Measurements from ENCODE around the gene WASF1.
A peak's percentile ranks its signal among the peaks of the same experiment; 100 is the strongest.

WASF1 gene

GRCh38 chr6:110179406-110180227 is at the start of gene WASF1:
Gene WASF1, minus strand, starts transcription at chr6:110179670. Its CDS starts 52,069 bp downstream, at chr6:110127601.
- DNase-seq (ENCODE audit: low read depth in 2 of 2) = peak; percentile 77 to 82

- no peak for DNase-seq (ENCODE audit: low read depth in 2 of 2)
Observed at GRCh38 chr6:110226261-110226660, 46.8 kb upstream of the WASF1 start.

DNA sequence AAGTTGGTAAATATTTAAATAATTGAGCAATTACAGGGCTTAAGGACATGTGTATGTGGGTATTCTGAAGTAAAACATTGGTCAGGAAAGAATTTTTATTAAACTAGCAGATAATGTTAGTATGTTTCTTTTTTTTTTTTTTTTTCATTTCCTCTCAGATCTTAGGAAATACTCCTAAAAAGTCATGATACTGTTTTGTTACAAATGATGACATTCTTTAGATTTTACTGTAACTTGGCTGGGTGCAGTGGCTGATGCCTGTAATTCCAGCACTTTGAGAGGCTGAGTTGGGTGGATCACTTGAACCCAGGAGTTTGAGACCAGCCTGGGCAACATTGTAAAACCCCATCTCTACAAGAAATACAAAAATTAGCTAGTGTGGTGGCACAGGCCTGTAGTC is 42.3 kb upstream of the WASF1 start:
- no peak for DNase-seq (ENCODE audit: low read depth in 2 of 2)

- DNase-seq (ENCODE audit: low read depth in 2 of 2) = no peak
Observed at GRCh38 chr6:110217266-110217665, 37.8 kb upstream of the WASF1 start.

- no peak for DNase-seq (ENCODE audit: low read depth in 2 of 2)
Observed at GRCh38 chr6:110216140-110216539, 36.7 kb upstream of the WASF1 start.

- DNase-seq (ENCODE audit: low read depth in 2 of 2) = no peak
Observed at GRCh38 chr6:110214338-110214737, 34.9 kb upstream of the WASF1 start.

GRCh38 chr6:110211753-110212152 is 32.3 kb upstream of the WASF1 start:
- DNase-seq (ENCODE audit: low read depth in 2 of 2) = no peak

DNA sequence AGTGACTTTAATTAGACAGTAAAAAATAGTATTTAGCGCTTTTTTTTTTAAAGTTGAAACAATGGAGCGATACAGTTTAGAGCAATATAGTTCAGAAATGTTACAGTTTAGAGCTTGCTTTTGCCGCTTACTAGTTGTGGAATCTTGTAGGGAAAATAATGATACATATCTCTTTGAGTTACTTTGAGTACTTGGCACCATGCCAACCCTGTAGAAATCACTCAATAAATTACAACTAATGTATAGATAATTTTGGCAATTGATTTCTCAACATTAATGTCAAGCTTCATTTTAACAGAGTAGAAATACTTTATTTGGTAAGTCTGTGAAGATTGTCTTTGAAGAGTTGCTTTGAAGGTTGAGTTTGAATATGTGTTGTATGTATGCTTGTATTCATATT is 28.2 kb upstream of the WASF1 start:
- no peak for DNase-seq (ENCODE audit: low read depth in 2 of 2)

GRCh38 chr6:110201151-110201884 is 21.8 kb upstream of the WASF1 start:
- DNase-seq (ENCODE audit: low read depth in 2 of 2) = no peak

DNA sequence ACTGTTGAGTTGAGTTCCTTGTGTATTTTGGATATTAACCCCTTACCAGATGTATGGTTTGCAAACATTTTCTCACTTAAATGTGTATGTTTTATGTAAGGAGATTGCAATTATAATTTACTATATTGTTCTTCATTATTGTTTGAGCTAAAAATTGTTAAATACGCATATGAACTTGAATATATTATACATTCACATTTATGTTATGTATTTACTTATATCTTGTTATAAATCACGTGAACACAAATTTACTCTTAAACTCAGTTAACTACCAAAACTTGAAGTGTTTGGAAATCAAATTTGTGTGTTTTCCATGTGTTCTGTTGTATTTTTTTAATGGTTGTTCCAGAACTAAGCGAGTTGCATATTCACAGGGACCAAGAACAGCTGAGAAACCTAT is 19.1 kb upstream of the WASF1 start:
- no peak for DNase-seq (ENCODE audit: low read depth in 2 of 2)

DNA sequence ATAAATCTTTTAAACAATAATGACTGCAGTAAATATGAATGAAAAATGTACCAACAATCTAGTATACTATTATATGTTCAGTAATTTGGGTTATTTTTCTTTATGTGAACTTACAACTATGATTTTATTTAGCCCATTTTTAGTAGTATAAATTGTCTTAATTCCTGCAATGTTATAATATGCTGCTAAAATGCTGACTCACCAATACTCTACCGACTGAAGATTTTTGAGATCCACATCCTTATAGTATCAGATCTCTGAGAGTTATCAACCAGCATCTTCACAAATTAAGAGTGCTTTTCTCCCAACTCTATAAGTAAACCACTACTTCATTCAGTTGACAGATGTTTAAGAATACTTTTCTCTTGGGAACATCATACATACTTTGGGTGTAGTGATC is 17.4 kb upstream of the WASF1 start:
- no peak for DNase-seq (ENCODE audit: low read depth in 2 of 2)

- DNase-seq (ENCODE audit: low read depth in 2 of 2) = no peak
Observed at GRCh38 chr6:110195639-110196038, 16.2 kb upstream of the WASF1 start.

- DNase-seq (ENCODE audit: low read depth in 2 of 2) = no peak
Observed at GRCh38 chr6:110191477-110191876, 12.0 kb upstream of the WASF1 start.

GRCh38 chr6:110190726-110191125 is 11.3 kb upstream of the WASF1 start:
- DNase-seq (ENCODE audit: low read depth in 2 of 2) = no peak

- DNase-seq (ENCODE audit: low read depth in 2 of 2) = no peak
Observed at GRCh38 chr6:110188791-110189190, 9.3 kb upstream of the WASF1 start.

DNA sequence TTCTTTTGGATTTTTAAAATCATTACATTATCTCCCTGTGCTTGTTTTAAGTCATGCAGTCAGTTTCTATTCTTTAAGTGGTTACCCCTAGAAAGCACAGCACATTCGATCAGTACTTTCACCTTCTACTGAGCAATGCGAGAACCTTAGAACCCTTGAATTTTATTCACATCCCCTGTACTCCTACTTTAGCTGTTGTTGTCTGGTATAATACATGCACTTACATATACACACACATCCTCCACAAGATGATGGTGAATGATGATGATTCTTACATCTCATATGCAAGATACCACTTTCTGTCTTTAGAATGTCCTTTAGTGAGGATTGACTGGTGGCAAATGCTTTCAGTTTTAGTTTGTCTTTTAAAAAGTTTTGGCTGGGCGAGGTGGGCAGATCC is 6.4 kb upstream of the WASF1 start:
- DNase-seq (ENCODE audit: low read depth in 2 of 2) = no peak

DNA sequence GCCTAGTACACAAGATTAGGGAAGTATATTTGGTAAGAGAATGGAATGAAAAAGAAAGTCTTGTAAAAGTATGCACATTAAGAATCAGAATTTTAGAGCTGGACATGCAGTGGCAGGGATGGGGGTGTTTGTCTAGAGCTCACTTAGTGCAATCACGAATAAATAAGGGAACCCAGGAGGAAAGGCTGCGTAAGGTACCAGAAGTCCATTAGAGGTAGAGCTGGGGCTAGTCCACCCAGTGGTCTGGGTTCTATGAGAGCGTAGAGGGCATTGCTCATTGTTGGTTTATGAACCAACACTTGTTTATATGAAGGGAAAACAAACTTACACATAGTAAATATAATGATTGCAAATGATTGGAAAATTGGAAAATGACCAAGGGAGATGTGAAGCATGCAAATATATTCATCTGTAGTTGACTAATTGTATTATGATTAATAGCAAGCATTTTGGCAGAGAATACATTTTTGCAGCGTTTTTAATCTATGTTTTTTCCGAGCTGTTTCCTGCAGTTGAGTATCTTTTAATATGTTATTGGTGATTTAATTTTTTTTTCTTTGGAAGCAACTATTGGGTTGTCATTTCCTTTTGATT is 3.9 kb upstream of the WASF1 start:
- no peak for DNase-seq (ENCODE audit: low read depth in 2 of 2)

DNA sequence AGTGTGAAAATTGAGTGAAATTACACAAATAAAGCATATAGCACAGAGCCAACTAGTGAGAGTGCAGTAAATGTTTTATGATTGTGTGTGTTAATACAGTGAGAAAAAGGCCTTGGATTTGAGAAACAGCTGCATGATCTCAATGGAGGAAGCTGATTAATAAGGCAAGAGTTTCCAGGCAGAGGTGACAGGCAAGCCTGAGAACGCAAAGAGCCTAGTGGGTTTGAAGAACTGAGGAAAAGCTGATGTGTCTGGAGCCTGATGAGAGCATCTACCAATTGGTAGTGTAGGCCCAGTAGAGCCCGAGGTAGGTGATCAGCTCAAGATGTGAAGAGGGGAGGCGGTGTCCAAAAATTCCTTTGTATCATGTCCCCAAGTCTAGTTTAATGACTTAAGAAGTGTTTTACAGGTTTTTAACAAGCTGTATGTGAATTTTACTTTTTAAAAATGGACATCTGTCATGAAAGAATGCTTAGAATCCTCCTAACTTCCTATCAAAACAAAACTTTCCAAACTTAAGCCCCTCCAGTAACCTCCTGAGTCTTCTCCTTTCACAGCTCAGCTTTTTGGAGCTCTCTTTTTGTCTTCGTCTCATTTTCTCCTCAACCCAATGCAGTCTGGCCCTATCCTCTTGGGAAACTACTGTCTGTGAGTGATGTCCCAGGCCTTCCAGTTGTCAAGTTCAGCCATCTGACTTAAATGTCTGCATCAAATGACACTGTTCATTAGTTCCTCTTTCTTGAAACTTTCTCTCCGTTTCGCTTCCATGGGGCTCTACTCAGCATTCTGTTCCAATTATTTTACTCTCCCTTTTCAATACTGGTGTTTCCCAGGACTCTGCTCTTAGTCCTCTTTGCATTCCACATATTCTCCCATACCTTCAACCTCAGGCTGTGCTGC is 1.9 kb upstream of the WASF1 start:
- DNase-seq (ENCODE audit: low read depth in 2 of 2) = peak in 1 of 2 experiments; percentile 2

DNA sequence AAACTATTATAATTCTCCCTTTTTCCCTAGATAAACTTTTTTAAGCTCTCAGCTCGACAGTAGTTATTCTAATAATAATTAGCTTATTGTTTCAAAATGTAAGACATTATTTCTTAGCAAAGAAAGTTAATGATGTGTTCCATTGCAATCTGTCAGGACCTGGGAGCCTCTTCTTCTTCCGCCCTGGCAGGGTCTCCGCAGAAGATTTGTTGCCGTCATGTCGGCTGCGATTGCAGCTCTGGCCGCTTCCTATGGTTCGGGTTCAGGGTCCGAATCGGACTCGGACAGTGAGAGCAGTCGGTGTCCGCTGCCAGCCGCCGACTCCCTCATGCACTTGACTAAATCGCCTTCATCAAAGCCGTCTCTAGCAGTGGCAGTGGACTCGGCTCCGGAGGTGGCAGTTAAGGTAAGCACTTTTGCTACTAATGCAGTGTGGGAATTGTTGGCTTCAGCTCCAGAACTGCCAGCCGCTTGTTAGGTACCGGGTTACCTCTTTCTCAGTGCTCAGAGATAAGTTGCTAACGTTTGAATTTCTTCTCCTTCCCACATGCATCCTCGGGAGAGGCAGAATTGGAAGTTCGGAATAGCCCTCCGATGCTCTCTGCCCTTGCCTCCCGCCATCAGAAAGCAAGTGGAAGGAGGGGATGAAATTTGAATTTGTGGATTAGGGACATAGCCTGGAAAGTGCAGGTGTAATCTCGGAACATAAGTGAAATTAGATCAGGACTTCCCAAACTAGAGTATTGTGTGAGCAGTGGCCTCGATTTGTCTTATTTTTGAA is 948 bp upstream of the WASF1 start, which contains the start of gene CDC40:
Gene CDC40, plus strand, starts transcription at position 200 of the 781 bp plus-strand sequence. Its CDS starts 18 bp downstream, at position 218.
- DNase-seq (ENCODE audit: low read depth in 2 of 2) = peak; percentile 28 to 35

- DNase-seq (ENCODE audit: low read depth in 2 of 2) = peak; percentile 16 to 36
Observed at GRCh38 chr6:110178626-110179405, 654 bp downstream of the WASF1 start.

All from stimulated activated CD4-positive, alpha-beta T cell treated with anti-CD3 and anti-CD28 coated beads, Interleukin-12 subunit alpha, Interleukin-12 subunit beta, amount 100 ng/mL, for 24 hours (primary cell).